Activated T-cell treated with anti-CD3 and anti-CD28 coated beads, Interleukin-2, amount 50 U/mL, for 72 hours (primary cell): ENCODE measurements around the gene FBXL7. TPM values are rescaled to one million over a fixed set of nuclear protein-coding genes. Genes with fewer than 3 reads are reported as not detected.

Source experiments
- ATAC-seq, 2 donors: fragments of 150-1000 bp; cut with Tn5 transposase; replicated peaks in 1 of 2; 2 replicates each; pipeline ENCODE4 v1.10.0; 2021; ENCODE audit warnings: moderate library complexity in 2 of 2, mild to moderate bottlenecking in 1 of 2
- DNase-seq, 2 donors: peaks; one replicate each; pipeline ENCODE4 v3.0.0; 2021 to 2022; ENCODE audit warnings: mixed read lengths in 1 of 2
- H3K27ac Mint-ChIP-seq: one replicate; pipeline ENCODE4 v1.8.0; 2022; ENCODE audit warnings: mild to moderate bottlenecking, moderate library complexity, mixed read lengths
- H3K27me3 Mint-ChIP-seq: one replicate; pipeline ENCODE4 v1.8.0; 2022; ENCODE audit warnings: low read depth, mixed read lengths
- H3K36me3 Mint-ChIP-seq, 2 donors: one replicate each; pipeline ENCODE4 v1.8.0; 2022; ENCODE audit warnings: mixed read lengths in 2 of 2, mild to moderate bottlenecking in 1 of 2; ENCODE audit not compliant: insufficient read depth in 2 of 2
- H3K4me1 Mint-ChIP-seq: one replicate; pipeline ENCODE4 v1.8.0; 2022; ENCODE audit warnings: low read depth, mixed read lengths
- H3K4me3 Mint-ChIP-seq, 2 donors: one replicate each; pipeline ENCODE4 v1.8.0; 2022; ENCODE audit warnings: mild to moderate bottlenecking in 2 of 2, mixed read lengths in 2 of 2, moderate library complexity in 2 of 2
- H3K9me3 Mint-ChIP-seq, 2 donors: one replicate each; pipeline ENCODE4 v1.8.0; 2022; ENCODE audit warnings: mixed read lengths in 2 of 2
- total RNA-seq, 2 donors: library from RNA; stranded (reverse); gene quantifications; one replicate each; pipeline ENCODE4 v1.2.3, GENCODE V29; 2022

The FBXL7 gene
- not detected for total RNA-seq

- peaks cover 1 to 3% of the 10 kb centered on the region in 2 donors for H3K36me3 Mint-ChIP-seq
- no peak within 1 kb of the TSS for H3K4me3 Mint-ChIP-seq
- peak in 1 of 2 donors; percentile 1 for DNase-seq
- H3K9me3 Mint-ChIP-seq = peaks cover 0 to 1% of the 10 kb centered on the region in 2 donors
- no peak for ATAC-seq
- H3K4me1 Mint-ChIP-seq = no peaks in the 10 kb centered on the region
- H3K27ac Mint-ChIP-seq = no peak within 1 kb of the TSS
- H3K27me3 Mint-ChIP-seq = peaks cover 42% of the 10 kb centered on the region
These were observed at the start of gene FBXL7 for GRCh38 chr5:15499528-15500324. Gene FBXL7, plus strand, starts transcription at chr5:15500180.

DNA sequence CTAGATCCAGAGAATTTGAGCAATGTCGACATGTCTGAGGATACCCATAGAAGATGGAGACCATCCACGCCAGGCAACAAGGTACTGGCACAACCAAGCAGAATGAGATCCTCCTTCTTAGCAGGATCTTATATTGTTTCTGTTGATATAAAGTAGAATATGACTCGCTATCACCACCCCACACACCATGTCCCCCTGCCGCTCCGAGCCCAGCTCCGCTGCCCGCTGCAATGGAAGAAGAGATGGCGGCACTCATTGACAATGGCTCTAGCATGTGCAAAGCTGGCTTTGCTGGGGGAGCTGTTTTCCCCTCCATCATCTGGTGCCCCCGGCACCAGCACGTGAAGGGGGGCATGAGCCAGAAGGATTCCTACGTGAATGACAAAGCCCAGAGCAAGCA lies 49.5 kb upstream of the FBXL7 start:
- ATAC-seq = no peak

GRCh38 chr5:15450949-15451348 lies 49.0 kb upstream of the FBXL7 start:
- no peak overlapping the region for H3K4me3 Mint-ChIP-seq
- H3K36me3 Mint-ChIP-seq = no peaks in the 10 kb centered on the region
- H3K4me1 Mint-ChIP-seq = no peaks in the 10 kb centered on the region
- ATAC-seq (no peak), DNase-seq (no peak)
- no peak overlapping the region for H3K27ac Mint-ChIP-seq
- no peaks in the 10 kb centered on the region for H3K27me3 Mint-ChIP-seq
- peaks cover 5 to 7% of the 10 kb centered on the region in 2 donors for H3K9me3 Mint-ChIP-seq

More for the DNA sequence above, 49.5 kb upstream of the FBXL7 start:
- Mint-ChIP-seq H3K27ac (no peak overlapping the region), H3K4me1 (no peaks in the 10 kb centered on the region), H3K27me3 (no peaks in the 10 kb centered on the region), H3K4me3 (no peak overlapping the region), H3K36me3 (no peaks in the 10 kb centered on the region), H3K9me3 (peaks cover 5 to 6% of the 10 kb centered on the region in 2 donors)
- no peak for DNase-seq

GRCh38 chr5:15452030-15452429 lies 48.0 kb upstream of the FBXL7 start:
- Mint-ChIP-seq H3K27me3 (no peaks in the 10 kb centered on the region), H3K36me3 (no peaks in the 10 kb centered on the region), H3K4me3 (no peak overlapping the region), H3K27ac (no peak overlapping the region), H3K4me1 (no peaks in the 10 kb centered on the region), H3K9me3 (peaks cover 7% of the 10 kb centered on the region in 2 donors)
- ATAC-seq (no peak), DNase-seq (no peak)

DNA sequence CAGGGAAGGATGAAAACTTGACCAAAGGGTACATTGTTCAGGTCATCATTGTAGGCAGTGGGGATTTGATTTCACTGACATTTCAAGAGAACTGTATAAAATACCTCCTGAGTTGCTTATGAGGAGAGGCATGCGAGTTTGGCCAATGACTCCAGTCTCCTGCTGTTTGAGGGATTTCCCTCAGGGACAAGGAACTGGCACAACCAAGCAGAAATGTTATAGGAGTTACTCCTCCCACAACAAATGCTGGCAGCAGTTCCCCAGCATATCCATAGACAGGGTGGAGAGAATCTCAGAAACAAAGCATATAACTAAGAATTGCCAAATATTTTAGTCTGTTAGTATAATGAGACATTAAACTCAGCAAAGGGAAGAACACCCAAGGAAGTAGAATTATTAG lies 47.2 kb upstream of the FBXL7 start:
- DNase-seq (no peak), ATAC-seq (no peak)
- Mint-ChIP-seq H3K27me3 (no peaks in the 10 kb centered on the region), H3K4me1 (no peaks in the 10 kb centered on the region), H3K36me3 (no peaks in the 10 kb centered on the region), H3K9me3 (peaks cover 7 to 8% of the 10 kb centered on the region in 2 donors), H3K4me3 (no peak overlapping the region), H3K27ac (no peak overlapping the region)

DNA sequence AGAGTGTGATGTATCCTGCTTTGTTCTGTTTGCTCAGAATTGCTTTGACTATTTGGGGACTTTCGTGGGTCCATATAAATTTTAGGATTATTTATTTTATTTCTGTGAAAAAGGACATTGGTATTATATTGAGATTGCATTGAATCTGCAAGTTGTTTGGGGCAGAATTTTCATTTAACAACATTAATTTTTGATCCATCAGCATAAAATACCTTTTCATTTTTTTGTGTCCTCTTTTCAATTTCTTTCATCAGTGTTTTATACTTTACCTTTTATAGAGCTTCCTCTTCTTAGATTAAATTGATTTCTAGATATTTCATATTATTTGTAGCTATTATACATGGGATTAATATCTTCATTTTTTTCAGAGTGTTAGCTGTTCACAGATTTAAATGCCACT lies 40.8 kb upstream of the FBXL7 start:
- Mint-ChIP-seq H3K27ac (no peak overlapping the region), H3K36me3 (no peaks in the 10 kb centered on the region), H3K9me3 (peaks cover 7% of the 10 kb centered on the region in 2 donors), H3K27me3 (no peaks in the 10 kb centered on the region), H3K4me3 (no peak overlapping the region), H3K4me1 (no peaks in the 10 kb centered on the region)
- DNase-seq (no peak), ATAC-seq (no peak)

GRCh38 chr5:15463231-15463980 lies 36.6 kb upstream of the FBXL7 start:
- no peaks in the 10 kb centered on the region for H3K4me1 Mint-ChIP-seq

GRCh38 chr5:15472116-15472515 lies 27.9 kb upstream of the FBXL7 start:
- Mint-ChIP-seq H3K27me3 (no peaks in the 10 kb centered on the region), H3K27ac (no peak overlapping the region), H3K36me3 (no peaks in the 10 kb centered on the region), H3K9me3 (peaks cover 0 to 2% of the 10 kb centered on the region in 2 donors), H3K4me3 (no peak overlapping the region), H3K4me1 (no peaks in the 10 kb centered on the region)
- no peak for DNase-seq
- no peak for ATAC-seq

More at GRCh38 chr5:15463231-15463980, 36.6 kb upstream of the FBXL7 start:
- Mint-ChIP-seq H3K4me3 (no peak overlapping the region), H3K27me3 (no peaks in the 10 kb centered on the region), H3K9me3 (no peaks in the 10 kb centered on the region), H3K36me3 (no peaks in the 10 kb centered on the region), H3K27ac (no peak overlapping the region)
- ATAC-seq (no peak), DNase-seq (no peak)

GRCh38 chr5:15474143-15474719 lies 25.7 kb upstream of the FBXL7 start:
- H3K36me3 Mint-ChIP-seq = no peaks in the 10 kb centered on the region
- DNase-seq (no peak), ATAC-seq (no peak)
- H3K27me3 Mint-ChIP-seq = no peaks in the 10 kb centered on the region
- H3K27ac Mint-ChIP-seq = no peak overlapping the region
- no peaks in the 10 kb centered on the region for H3K4me1 Mint-ChIP-seq
- H3K4me3 Mint-ChIP-seq = no peak overlapping the region
- peaks cover 0 to 4% of the 10 kb centered on the region in 2 donors for H3K9me3 Mint-ChIP-seq

DNA sequence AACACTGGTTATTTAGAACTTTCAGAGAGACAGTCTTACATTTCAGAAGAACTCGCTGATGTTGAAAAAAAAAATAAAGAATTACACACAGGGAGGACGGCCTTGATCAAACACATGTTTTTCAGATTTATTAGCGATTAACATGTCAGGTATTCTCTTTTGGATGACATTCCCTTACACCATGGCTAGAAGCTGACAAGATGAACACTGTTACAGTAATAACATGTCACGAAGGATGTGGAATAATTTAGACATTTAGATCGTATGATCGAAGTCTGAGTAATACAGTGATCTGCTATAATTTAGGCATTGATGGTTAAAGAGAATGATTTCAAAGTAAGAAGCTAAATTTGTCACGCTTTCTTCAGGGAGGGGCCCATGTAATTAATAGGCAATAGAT lies 24.6 kb upstream of the FBXL7 start:
- no peaks in the 10 kb centered on the region for H3K36me3 Mint-ChIP-seq
- DNase-seq (no peak), ATAC-seq (no peak)
- H3K4me3 Mint-ChIP-seq = no peak overlapping the region
- H3K27me3 Mint-ChIP-seq = no peaks in the 10 kb centered on the region
- H3K9me3 Mint-ChIP-seq = peaks cover 0 to 4% of the 10 kb centered on the region in 2 donors
- H3K4me1 Mint-ChIP-seq = no peaks in the 10 kb centered on the region
- no peak overlapping the region for H3K27ac Mint-ChIP-seq

- H3K4me1 Mint-ChIP-seq = no peaks in the 10 kb centered on the region
- H3K4me3 Mint-ChIP-seq = no peak overlapping the region
- peaks cover 3 to 4% of the 10 kb centered on the region in 2 donors for H3K9me3 Mint-ChIP-seq
- H3K36me3 Mint-ChIP-seq = no peaks in the 10 kb centered on the region
- H3K27ac Mint-ChIP-seq = no peak overlapping the region
- no peaks in the 10 kb centered on the region for H3K27me3 Mint-ChIP-seq
- no peak for ATAC-seq
- no peak for DNase-seq
These were observed 23.0 kb upstream of the FBXL7 start for GRCh38 chr5:15476977-15477376.

GRCh38 chr5:15480436-15480835 lies 19.5 kb upstream of the FBXL7 start:
- H3K36me3 Mint-ChIP-seq = no peaks in the 10 kb centered on the region
- no peak overlapping the region for H3K4me3 Mint-ChIP-seq
- peaks cover 3 to 4% of the 10 kb centered on the region in 2 donors for H3K9me3 Mint-ChIP-seq
- H3K4me1 Mint-ChIP-seq = no peaks in the 10 kb centered on the region
- ATAC-seq (no peak), DNase-seq (no peak)
- H3K27me3 Mint-ChIP-seq = no peaks in the 10 kb centered on the region
- H3K27ac Mint-ChIP-seq = no peak overlapping the region

DNA sequence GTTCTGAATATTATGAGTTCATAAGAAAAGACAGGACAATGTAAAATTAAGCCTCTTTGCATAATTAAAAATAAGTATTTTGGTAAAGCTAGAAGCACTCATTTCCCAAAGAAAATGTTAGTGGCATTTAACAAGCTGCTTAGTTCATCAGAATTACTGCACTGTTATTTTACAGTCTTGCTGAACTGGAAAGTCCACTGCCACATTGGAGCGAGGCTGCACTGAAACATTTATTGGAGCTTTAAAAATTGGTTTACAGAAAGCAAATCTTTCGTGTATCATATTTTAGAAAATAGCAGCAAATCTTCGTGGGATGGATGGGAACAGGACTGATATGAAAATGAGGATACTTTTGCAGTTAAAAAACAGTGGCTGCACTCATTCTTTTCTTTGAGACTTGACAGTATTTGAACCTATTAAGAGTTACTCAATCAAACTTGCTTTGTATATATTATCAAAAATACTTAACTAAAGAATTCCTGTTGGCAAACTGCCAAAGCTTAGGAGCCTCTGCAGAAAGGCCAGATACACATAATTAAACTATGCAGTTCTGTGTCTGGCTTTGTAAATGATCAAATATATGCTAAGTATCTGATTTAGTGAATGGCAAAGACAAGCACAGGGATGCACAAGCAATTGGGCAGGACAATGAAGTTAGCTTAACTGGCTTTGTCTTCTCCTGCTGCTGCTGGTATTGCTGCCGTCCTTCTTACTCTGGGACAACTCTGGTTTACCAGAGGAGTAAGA lies 16.5 kb upstream of the FBXL7 start:
- Mint-ChIP-seq H3K4me3 (no peak overlapping the region), H3K27ac (no peak overlapping the region), H3K36me3 (no peaks in the 10 kb centered on the region), H3K9me3 (peaks cover 0 to 3% of the 10 kb centered on the region in 2 donors), H3K27me3 (no peaks in the 10 kb centered on the region), H3K4me1 (no peaks in the 10 kb centered on the region)
- DNase-seq (no peak), ATAC-seq (no peak)
